T-helper 2 cell (primary cell): Measurements from ENCODE around the gene DXO.
"Not testable (repeated sequence)": the region's sequence is repeated elsewhere in the genome, so short reads cannot be mapped to it uniquely, and the experiment has no call there.

ENCODE experiments used
- DNase-seq, 5 experiments: peaks; one replicate each; pipeline versions ENCODE4 v3.0.0 to v3.0.0-alpha.2; 2012 to 2022
- total RNA-seq, 2 donors: gene quantifications; one replicate each; lab custom pipeline; 2026; lab: John Stamatoyannopoulos, UW

Gene DXO
- 32.7 to 52.5 reads per million in 2 donors for total RNA-seq

- DNase-seq, result peak; percentile 95 to 100 (median 97)
These were observed at the start of gene DXO for GRCh38 chr6:31971993-31972708. DXO (minus strand) TSS chr6:31972138; CDS start chr6:31971675, 463 bp downstream.

GRCh38 chr6:32014547-32014946, 42.6 kb upstream of the DXO start, which contains the start of gene C4B:
C4B (plus strand) TSS chr6:32014795; CDS start chr6:32014846, 51 bp downstream.
- not testable (repeated sequence) for DNase-seq

GRCh38 chr6:32013738-32014137, 41.8 kb upstream of the DXO start:
- not testable (repeated sequence) for DNase-seq

- DNase-seq, result not testable (repeated sequence)
These were observed 41.1 kb upstream of the DXO start for GRCh38 chr6:32012941-32013617.

GRCh38 chr6:32010856-32011530, 39.1 kb upstream of the DXO start:
- not testable (repeated sequence) for DNase-seq

GRCh38 chr6:32009537-32009936, 37.6 kb upstream of the DXO start:
- DNase-seq, result not testable (repeated sequence)

GRCh38 chr6:32008616-32009015, 36.7 kb upstream of the DXO start:
- DNase-seq, result not testable (repeated sequence)

GRCh38 chr6:32008037-32008436, 36.1 kb upstream of the DXO start:
- DNase-seq, result not testable (repeated sequence)

GRCh38 chr6:32007086-32007485, 35.1 kb upstream of the DXO start:
- DNase-seq, result not testable (repeated sequence)

GRCh38 chr6:32005991-32006529, 34.1 kb upstream of the DXO start:
- DNase-seq, result peak in 1 of 5 experiments; percentile 0

- DNase-seq, result not testable (repeated sequence)
These were observed 33.6 kb upstream of the DXO start for GRCh38 chr6:32005538-32005880.

- DNase-seq, result not testable (repeated sequence)
These were observed 33.1 kb upstream of the DXO start for GRCh38 chr6:32004864-32005537.

- DNase-seq, result not testable (repeated sequence)
These were observed 32.5 kb upstream of the DXO start for GRCh38 chr6:32004393-32004792.

- DNase-seq, result not testable (repeated sequence)
These were observed 31.4 kb upstream of the DXO start for GRCh38 chr6:32003301-32003700.

- DNase-seq, result not testable (repeated sequence)
These were observed 30.8 kb upstream of the DXO start for GRCh38 chr6:32002546-32003268.

GRCh38 chr6:31996385-31996784, 24.4 kb upstream of the DXO start:
- not testable (repeated sequence) for DNase-seq

GRCh38 chr6:31994421-31994820, 22.5 kb upstream of the DXO start:
- DNase-seq, result not testable (repeated sequence)

- DNase-seq, result not testable (repeated sequence)
These were observed 17.4 kb upstream of the DXO start for GRCh38 chr6:31989363-31989762.

GRCh38 chr6:31981744-31982143, 9.8 kb upstream of the DXO start, which contains the start of gene C4A:
C4A (plus strand) TSS chr6:31982057; CDS start chr6:31982108, 51 bp downstream.
- DNase-seq, result not testable (repeated sequence)

- DNase-seq, result not testable (repeated sequence)
These were observed 9.1 kb upstream of the DXO start for GRCh38 chr6:31980998-31981397.

GRCh38 chr6:31980195-31980876, 8.4 kb upstream of the DXO start:
- not testable (repeated sequence) for DNase-seq
